ENCODE measurements around the gene IGF2BP3.

- TF ChIP-seq CTCF (IDR thresholded peaks at IDR 0.05): no peak
- TF ChIP-seq POLR2A (IDR thresholded peaks at IDR 0.05): no peak
Measured at GRCh38 chr7:23385140-23385539, 85.2 kb downstream of the IGF2BP3 start.
